HUES6 (cell line): ENCODE data around the gene MBD4.
"Not testable (repeated sequence)": the region's sequence is repeated elsewhere in the genome, so short reads cannot be mapped to it uniquely, and the experiment has no call there.

Experiments used
- H3K27ac ChIP-seq: 2 replicates; pipeline ENCODE4 v1.7.0; 2013; ENCODE audit warnings: low read depth, mild to moderate bottlenecking, low read length, inconsistent platforms
- H3K27me3 ChIP-seq: 2 replicates; pipeline ENCODE4 v1.6.1; 2013; ENCODE audit warnings: low read length; ENCODE audit not compliant: control insufficient read depth, insufficient read depth
- H3K36me3 ChIP-seq: 2 replicates; pipeline ENCODE4 v1.6.1; 2013; ENCODE audit warnings: low read length; ENCODE audit not compliant: control insufficient read depth, insufficient read depth
- H3K4me1 ChIP-seq: 2 replicates; pipeline ENCODE4 v1.6.1; 2013; ENCODE audit warnings: low read length; ENCODE audit not compliant: control insufficient read depth, insufficient read depth
- H3K4me3 ChIP-seq: 2 replicates; pipeline ENCODE4 v1.5.1; 2013; ENCODE audit warnings: low read depth, low read length
- H3K9ac ChIP-seq: one replicate; pipeline ENCODE4 v1.6.1; 2013; ENCODE audit warnings: mild to moderate bottlenecking, low read length
- H3K9me3 ChIP-seq: 2 replicates; pipeline ENCODE4 v1.6.1; 2013; ENCODE audit warnings: low read depth, low read length; ENCODE audit not compliant: control insufficient read depth, insufficient read depth

MBD4 gene

DNA sequence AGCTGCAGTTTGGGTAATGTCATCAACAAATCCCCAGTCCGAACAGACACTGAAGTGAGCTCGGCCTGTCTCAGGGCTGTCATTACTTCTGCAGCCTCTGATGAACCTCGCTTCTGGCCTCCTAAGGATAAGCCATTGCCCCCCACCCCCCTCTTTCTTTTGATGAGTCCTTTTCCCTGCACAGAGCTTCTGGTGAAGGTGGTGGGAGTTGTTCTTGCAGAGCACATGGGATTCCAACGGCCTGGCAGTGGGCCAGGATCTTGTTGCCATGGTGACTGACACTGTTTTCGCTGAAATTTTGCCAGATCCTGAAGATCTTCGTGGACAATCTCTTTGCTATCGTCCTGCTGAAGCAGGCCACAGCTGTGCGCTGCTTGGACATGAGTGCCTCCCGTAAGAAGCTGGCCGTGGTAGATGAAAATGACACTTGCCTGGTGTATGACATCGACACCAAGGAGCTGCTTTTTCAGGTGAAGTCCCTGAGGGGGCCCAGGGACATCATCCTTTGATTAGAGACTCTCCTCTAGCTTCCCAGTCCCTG lies 41.5 kb upstream of the MBD4 start:
- H3K9ac ChIP-seq, H3K27ac ChIP-seq, H3K27me3 ChIP-seq: not testable (repeated sequence)

GRCh38 chr3:129476586-129476985 lies 36.8 kb upstream of the MBD4 start:
- Histone ChIP-seq H3K36me3 (peaks cover 45% of the 10 kb centered on the region), H3K9ac (no peak overlapping the region), H3K4me1 (peaks cover 1% of the 10 kb centered on the region; the same call in 1 of the 2 replicates), H3K27ac (no peak overlapping the region), H3K27me3 (no peaks in the 10 kb centered on the region), H3K9me3 (no peaks in the 10 kb centered on the region), H3K4me3 (no peak overlapping the region)

More for the DNA sequence above, 41.5 kb upstream of the MBD4 start:
- Histone ChIP-seq H3K36me3 (peaks cover 48% of the 10 kb centered on the region), H3K4me1 (peaks cover 25% of the 10 kb centered on the region)
- not testable (repeated sequence) for H3K9me3 ChIP-seq, H3K4me3 ChIP-seq

DNA sequence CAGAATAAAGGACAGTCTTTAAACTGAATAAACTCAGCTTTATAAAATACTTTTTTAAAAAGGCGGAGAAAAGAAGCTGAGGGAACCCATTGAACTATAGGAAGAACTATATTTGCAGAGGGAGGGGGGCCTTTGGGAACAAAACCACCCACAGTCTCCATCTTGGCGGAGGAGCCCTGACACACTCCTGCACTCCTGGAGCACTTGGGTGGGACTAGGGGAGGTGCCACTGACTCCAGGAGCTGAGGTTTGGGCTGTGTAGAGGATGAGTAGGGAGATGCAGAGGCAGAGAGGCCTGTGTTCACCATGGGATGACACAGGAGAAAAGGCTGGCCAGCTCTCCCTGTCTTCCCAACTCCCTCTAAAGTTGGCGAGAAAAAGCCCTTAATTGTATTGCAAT lies 36.1 kb upstream of the MBD4 start:
- Histone ChIP-seq H3K27ac (no peak overlapping the region), H3K36me3 (peaks cover 49% of the 10 kb centered on the region), H3K9ac (no peak overlapping the region), H3K9me3 (no peaks in the 10 kb centered on the region), H3K4me1 (no peaks in the 10 kb centered on the region), H3K4me3 (no peak overlapping the region), H3K27me3 (no peaks in the 10 kb centered on the region)

DNA sequence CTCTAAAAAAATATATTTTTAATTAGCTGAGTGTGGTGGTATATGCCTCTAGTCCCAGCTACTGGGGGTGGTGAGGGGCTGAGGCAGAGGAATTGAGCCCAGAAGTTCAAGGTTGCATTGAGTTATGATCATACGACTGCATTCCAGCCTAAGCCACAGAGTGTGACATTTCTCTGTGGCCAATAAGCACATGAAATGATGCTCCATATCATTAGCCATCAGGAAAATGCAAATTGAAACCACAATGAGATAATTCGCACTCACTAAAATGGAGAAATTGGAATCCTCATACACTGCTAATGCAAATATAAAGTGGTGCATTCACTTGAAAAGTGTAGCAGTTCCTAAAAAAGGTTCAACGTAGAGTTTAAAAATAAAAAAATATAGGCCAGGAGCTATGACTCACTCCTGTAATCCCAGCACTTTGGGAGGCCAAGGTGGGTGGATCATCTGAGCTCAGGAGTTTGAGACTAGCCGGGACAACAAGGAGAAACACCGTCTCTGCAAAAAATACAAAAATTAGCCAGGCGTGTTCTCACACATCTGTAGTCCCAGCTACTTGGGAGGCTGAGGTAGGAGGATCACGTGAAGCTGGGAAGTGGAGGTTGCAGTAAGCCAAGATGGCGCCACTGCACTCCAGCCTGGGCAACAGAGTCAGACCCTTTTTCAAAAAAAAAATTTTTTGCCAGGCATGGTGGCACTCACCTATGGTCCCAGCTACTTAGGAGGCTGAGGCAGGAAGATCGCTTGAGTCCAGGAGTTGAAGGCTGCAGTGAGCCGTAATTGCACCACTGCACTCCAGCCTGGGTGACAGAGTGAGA lies 35.4 kb upstream of the MBD4 start:
- Histone ChIP-seq H3K4me3 (no peak overlapping the region), H3K9me3 (no peaks in the 10 kb centered on the region), H3K27ac (no peak overlapping the region), H3K36me3 (peaks cover 43% of the 10 kb centered on the region), H3K9ac (no peak overlapping the region), H3K27me3 (no peaks in the 10 kb centered on the region), H3K4me1 (no peaks in the 10 kb centered on the region)

GRCh38 chr3:129473769-129474152 lies 34.0 kb upstream of the MBD4 start:
- H3K36me3 ChIP-seq, result peaks cover 42% of the 10 kb centered on the region
- H3K27me3 ChIP-seq, result no peaks in the 10 kb centered on the region
- H3K27ac ChIP-seq, result no peak overlapping the region
- H3K4me1 ChIP-seq, result no peaks in the 10 kb centered on the region
- no peaks in the 10 kb centered on the region for H3K9me3 ChIP-seq
- no peak overlapping the region for H3K4me3 ChIP-seq
- H3K9ac ChIP-seq, result no peak overlapping the region

DNA sequence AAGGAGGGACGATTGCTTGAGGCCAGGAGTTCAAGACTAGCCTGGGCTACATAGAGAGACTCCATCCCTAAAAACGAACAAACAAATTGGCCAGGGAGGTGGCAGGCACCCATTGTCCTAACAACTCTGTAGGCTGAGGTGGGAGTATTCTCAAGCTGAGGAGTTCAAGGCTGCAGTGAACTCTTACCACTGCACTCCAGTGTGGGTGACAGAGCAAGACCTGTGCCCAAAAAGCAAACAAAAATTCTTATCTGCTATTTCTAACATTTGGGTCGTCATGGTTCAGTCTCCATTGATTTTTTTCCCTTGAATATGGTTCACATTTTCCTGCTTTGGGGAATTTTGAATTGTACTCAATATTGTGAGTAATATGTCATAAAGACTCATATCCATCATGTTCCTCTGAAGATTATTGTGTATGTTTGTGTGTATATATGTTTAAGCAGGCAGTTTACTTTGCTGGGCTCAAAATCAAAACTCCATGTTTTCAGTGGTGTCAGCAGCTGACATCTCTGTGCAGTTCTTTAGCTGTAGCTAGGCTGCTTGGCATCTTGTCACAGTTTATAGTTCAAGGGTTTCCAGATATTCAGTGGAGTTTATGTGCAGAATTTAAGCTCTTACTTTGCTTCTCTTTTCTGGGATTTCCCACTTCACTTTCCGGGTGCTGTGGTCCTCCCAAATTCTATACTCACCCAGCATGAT lies 33.5 kb upstream of the MBD4 start:
- Histone ChIP-seq H3K9me3 (no peaks in the 10 kb centered on the region), H3K9ac (no peak overlapping the region), H3K4me3 (no peak overlapping the region), H3K4me1 (no peaks in the 10 kb centered on the region), H3K27me3 (no peaks in the 10 kb centered on the region), H3K36me3 (peaks cover 38% of the 10 kb centered on the region), H3K27ac (no peak overlapping the region)

DNA sequence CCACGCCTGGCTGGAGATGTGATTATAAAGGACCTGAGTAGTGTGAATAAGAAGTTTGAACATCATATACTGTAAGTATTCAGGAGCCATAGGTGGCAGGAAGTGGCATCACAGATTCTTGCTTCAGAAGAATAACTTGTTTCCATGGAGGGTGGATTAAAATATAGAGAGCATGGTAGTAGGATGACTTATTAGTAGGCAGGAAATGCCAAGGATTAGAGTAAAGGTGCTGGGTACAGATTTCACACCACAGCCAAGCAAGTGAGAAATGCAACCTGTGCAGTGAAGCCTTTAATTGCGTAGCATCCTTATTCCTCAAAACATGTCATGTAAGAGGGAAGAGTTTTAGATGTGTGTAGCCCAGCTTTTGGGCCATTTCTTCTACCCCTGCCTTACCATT lies 31.1 kb upstream of the MBD4 start:
- H3K4me3 ChIP-seq, result no peak overlapping the region
- H3K27me3 ChIP-seq, result no peaks in the 10 kb centered on the region
- H3K36me3 ChIP-seq, result peaks cover 16% of the 10 kb centered on the region
- H3K27ac ChIP-seq, result no peak overlapping the region
- H3K4me1 ChIP-seq, result no peaks in the 10 kb centered on the region
- H3K9me3 ChIP-seq, result no peaks in the 10 kb centered on the region
- no peak overlapping the region for H3K9ac ChIP-seq

DNA sequence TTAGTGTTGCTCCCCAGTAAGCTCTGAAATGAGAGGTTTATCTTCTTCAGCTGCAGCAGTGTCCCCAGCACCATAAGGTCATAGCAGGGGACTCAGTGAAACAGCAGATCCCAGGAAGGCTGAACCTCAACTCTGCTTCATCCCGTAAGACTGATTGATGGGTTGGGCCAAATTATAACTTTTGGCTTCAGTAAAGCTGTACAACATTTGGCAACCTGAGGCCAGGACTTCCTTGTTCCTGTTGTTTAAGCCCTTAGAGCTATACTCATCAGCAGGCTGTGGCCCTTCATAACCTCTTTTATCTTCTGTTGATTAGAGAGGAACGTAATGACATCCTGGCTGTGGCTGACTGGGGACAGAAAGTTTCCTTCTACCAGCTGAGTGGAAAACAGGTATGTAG lies 29.3 kb upstream of the MBD4 start:
- Histone ChIP-seq H3K4me1 (no peaks in the 10 kb centered on the region), H3K36me3 (peaks cover 21% of the 10 kb centered on the region), H3K4me3 (no peak overlapping the region), H3K27ac (no peak overlapping the region), H3K9ac (no peak overlapping the region), H3K27me3 (no peaks in the 10 kb centered on the region), H3K9me3 (no peaks in the 10 kb centered on the region)

DNA sequence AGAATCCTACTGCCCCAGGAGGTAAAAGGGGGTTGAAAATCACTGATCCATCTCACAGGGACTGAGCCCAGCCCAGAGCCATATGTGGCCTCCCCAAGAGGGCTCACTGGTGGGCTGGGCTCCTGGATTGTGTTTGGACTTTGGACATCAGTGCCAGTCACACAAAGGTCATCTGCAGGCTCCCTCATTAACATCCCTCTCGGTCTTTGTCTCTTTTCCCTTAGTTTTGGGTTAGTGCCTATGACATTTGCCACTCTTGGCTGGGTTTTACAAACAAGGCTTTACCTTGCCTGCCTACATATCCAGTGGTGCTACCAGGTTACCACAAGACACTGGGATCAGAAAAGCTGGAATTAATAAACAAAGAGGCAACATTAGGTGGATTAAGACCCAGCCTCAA lies 28.2 kb upstream of the MBD4 start:
- no peak overlapping the region for H3K4me3 ChIP-seq
- H3K36me3 ChIP-seq, result peaks cover 24% of the 10 kb centered on the region
- H3K27me3 ChIP-seq, result no peaks in the 10 kb centered on the region
- no peaks in the 10 kb centered on the region for H3K9me3 ChIP-seq
- no peak overlapping the region for H3K9ac ChIP-seq
- no peaks in the 10 kb centered on the region for H3K4me1 ChIP-seq
- no peak overlapping the region for H3K27ac ChIP-seq

GRCh38 chr3:129463716-129464115 lies 24.0 kb upstream of the MBD4 start:
- no peaks in the 10 kb centered on the region for H3K4me1 ChIP-seq
- H3K4me3 ChIP-seq, result no peak overlapping the region
- H3K27me3 ChIP-seq, result no peaks in the 10 kb centered on the region
- H3K27ac ChIP-seq, result no peak overlapping the region
- no peaks in the 10 kb centered on the region for H3K9me3 ChIP-seq
- H3K9ac ChIP-seq, result no peak overlapping the region
- peaks cover 18% of the 10 kb centered on the region for H3K36me3 ChIP-seq

- no peak overlapping the region for H3K4me3 ChIP-seq
- no peaks in the 10 kb centered on the region for H3K4me1 ChIP-seq
- H3K36me3 ChIP-seq, result peaks cover 18% of the 10 kb centered on the region
Observed at GRCh38 chr3:129463094-129463493, 23.3 kb upstream of the MBD4 start.

More at GRCh38 chr3:129463094-129463493, 23.3 kb upstream of the MBD4 start:
- no peaks in the 10 kb centered on the region for H3K27me3 ChIP-seq
- no peaks in the 10 kb centered on the region for H3K9me3 ChIP-seq
- no peak overlapping the region for H3K27ac ChIP-seq
- no peak overlapping the region for H3K9ac ChIP-seq
